HG03469 (cell line): ENCODE results near the gene ZSWIM3.
A peak's percentile ranks its signal among the peaks of the same experiment; 100 is the strongest.
"Not testable (repeated sequence)": the region's sequence is repeated elsewhere in the genome, so short reads cannot be mapped to it uniquely, and the experiment has no call there.

Experiments used
- ATAC-seq: cut with Tn5 transposase; IDR thresholded peaks from one replicate; pipeline ENCODE4 v1.9.1; 2021; ENCODE audit warnings: mild to moderate bottlenecking, moderate library complexity, moderate number of reproducible peaks; ENCODE audit not compliant: unreplicated experiment

ZSWIM3 gene

GRCh38 chr20:45859916-45860315, 2.5 kb downstream of the ZSWIM3 start:
- ATAC-seq, result no peak

- no peak for ATAC-seq
Measured at GRCh38 chr20:45860560-45861220, 3.3 kb downstream of the ZSWIM3 start.

- ATAC-seq, result no peak
Measured at GRCh38 chr20:45861221-45862075, 4.0 kb downstream of the ZSWIM3 start.

GRCh38 chr20:45863543-45864470, 6.4 kb downstream of the ZSWIM3 start:
- ATAC-seq, result no peak

- no peak for ATAC-seq
Measured at GRCh38 chr20:45866454-45866853, 9.0 kb downstream of the ZSWIM3 start.

GRCh38 chr20:45867136-45867818, 9.9 kb downstream of the ZSWIM3 start:
- no peak for ATAC-seq

- no peak for ATAC-seq
Measured at GRCh38 chr20:45867819-45868176, 10.4 kb downstream of the ZSWIM3 start.

GRCh38 chr20:45872626-45873025, 15.2 kb downstream of the ZSWIM3 start:
- ATAC-seq, result no peak

GRCh38 chr20:45873409-45874103, 16.1 kb downstream of the ZSWIM3 start:
- no peak for ATAC-seq

- ATAC-seq, result not testable (repeated sequence)
Measured at GRCh38 chr20:45874104-45874481, 16.7 kb downstream of the ZSWIM3 start.

- ATAC-seq, result no peak
Measured at GRCh38 chr20:45874576-45874975, 17.2 kb downstream of the ZSWIM3 start.

- no peak for ATAC-seq
Measured at GRCh38 chr20:45878076-45878761, 20.8 kb downstream of the ZSWIM3 start.

- ATAC-seq, result peak; percentile 90
Measured at GRCh38 chr20:45880988-45881788, 23.8 kb downstream of the ZSWIM3 start, which contains the start of gene ZSWIM1. TSS of gene ZSWIM1 (plus strand) at chr20:45881227. CDS start at chr20:45882593, 1,366 bp downstream.

- ATAC-seq, result no peak
Measured at GRCh38 chr20:45882469-45883099, 25.2 kb downstream of the ZSWIM3 start.

GRCh38 chr20:45883100-45883469, 25.7 kb downstream of the ZSWIM3 start:
- no peak for ATAC-seq

GRCh38 chr20:45886590-45887345, 29.4 kb downstream of the ZSWIM3 start:
- no peak for ATAC-seq

- no peak for ATAC-seq
Measured at GRCh38 chr20:45887346-45887715, 29.9 kb downstream of the ZSWIM3 start, which contains the start of gene SPATA25. TSS of gene SPATA25 (minus strand) at chr20:45887622. CDS start at chr20:45887590, 32 bp downstream.
